ENCODE results near the gene NOLC1.

The NOLC1 gene

DNA sequence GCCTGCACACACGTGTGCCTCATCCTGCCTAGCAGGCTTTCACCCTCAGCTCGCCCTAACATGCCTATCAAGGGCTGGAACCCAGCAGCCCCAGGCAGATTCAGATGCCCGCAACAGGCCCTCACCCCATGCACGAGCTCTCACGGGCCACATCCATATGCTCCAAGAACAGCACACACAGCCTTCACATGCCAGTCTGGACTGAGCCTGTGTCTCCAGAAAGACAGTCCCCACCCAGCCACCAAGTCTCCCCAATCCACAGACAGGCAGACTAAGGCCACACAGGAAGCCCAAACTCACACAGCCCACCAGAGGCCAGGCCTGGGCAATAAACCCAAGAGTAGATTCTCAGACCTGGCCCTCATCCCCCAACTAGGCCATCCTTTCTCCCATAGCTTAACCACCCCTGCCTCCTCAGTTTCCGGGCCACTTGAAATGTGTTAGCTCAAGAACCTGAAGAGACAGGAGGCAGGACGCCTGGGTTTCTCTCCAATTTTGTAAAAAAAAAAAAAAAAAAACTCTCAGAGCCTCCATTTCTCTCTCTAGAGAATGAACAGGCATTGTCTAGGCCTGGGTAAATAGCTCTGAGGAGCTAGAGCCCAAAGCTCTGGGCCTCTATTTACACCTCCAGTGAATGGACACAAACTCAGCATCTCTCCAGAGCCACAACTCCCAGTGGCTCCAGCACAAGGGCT, 38.8 kb upstream of the NOLC1 start:
- peak overlapping the region; percentile 76 for H3K4me3 ChIP-seq (ENCODE audit: low read depth, low read length)
- TF ChIP-seq, protein P1, sequence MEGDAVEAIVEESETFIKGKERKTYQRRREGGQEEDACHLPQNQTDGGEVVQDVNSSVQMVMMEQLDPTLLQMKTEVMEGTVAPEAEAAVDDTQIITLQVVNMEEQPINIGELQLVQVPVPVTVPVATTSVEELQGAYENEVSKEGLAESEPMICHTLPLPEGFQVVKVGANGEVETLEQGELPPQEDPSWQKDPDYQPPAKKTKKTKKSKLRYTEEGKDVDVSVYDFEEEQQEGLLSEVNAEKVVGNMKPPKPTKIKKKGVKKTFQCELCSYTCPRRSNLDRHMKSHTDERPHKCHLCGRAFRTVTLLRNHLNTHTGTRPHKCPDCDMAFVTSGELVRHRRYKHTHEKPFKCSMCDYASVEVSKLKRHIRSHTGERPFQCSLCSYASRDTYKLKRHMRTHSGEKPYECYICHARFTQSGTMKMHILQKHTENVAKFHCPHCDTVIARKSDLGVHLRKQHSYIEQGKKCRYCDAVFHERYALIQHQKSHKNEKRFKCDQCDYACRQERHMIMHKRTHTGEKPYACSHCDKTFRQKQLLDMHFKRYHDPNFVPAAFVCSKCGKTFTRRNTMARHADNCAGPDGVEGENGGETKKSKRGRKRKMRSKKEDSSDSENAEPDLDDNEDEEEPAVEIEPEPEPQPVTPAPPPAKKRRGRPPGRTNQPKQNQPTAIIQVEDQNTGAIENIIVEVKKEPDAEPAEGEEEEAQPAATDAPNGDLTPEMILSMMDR (conservative IDR thresholded peaks at IDR 0.05; ENCODE audit: low read depth, low read length), result no peak
- no peak for DNase-seq (ENCODE audit: low read depth)

DNA sequence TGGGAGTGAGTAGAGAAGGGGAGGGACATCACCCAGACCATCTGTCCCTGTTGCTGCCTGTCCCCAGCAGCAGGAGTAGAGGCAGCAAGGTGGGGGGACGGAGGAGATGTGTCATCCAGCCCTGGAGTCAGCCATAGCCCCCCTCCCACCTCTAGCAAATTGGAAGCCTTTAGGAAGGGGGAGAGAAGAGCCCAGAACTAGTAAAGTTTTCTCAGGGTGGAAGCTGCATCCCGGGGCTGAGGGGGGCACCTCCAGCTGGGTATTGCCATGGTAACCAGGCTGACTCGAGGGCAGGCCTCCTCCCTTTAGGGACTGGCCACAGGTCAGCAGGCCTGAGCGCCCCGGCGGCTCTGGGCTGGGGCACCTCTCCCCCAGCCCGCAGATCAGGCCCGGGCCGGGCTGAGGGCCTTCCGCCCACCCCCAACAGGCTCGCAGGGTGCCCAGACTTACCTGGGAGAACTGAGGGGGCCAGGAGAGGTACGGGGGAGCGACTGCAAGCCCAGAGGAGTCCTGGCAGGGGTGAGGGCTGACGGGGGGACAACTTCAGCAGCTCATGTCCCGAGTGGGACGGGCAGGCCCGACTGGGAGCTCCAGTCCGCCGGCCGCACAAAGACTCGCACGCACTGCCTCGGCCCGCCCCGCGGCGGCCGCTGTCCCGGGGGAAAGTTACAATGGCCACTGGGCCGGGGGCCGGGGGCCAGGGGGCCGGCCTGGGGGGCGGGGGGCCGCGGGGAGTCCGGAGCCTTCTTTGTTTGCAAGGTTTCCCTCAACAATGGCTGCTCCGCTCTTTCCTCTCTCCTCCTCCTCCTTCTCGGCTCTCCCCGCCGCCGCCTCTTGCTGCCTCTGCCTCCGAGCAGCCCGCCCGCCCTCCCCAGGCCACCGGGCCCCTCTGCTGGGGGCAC, 38.0 kb upstream of the NOLC1 start:
- TF ChIP-seq, protein P1 (conservative IDR thresholded peaks at IDR 0.05; ENCODE audit: low read depth, low read length), result no peak
- H3K4me3 ChIP-seq (ENCODE audit: low read depth, low read length), result peak overlapping the region; percentile 76

DNA sequence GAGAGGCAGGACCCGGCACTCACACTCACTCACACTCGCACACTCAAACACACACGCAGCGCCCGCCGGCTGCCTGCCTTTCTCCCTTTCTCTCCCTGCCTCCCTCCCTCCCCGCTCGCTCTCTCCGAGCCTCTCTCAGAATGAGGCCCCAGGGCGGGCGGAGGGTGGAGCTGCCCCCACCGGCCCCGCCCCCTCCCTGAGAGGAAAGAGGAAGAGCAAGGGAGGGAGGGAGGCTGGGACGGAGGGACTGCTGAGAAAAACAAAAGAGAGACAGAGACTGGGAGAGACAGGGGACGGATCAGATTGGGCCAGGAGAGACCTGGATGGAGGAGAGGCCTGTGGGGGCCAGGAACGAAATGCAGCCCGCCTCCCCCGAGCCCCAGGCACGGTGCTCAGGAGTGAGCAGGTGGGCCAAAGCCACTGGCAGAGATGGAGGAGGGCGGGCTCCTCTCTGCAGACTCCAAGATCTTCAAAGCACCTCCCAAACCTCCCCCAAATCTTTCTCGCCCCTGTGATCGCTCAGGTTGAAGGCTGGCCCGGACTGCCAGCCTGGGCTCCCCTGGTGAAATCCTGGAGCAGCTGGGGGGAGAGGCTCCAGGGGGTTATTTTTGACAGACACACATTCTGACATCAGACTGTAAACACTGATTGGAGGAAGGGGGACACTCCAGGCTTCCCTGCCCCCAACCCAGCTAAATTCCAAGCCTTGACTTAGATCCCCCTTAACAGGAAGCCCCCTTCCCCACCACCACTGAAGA, 37.1 kb upstream of the NOLC1 start:
- DNase-seq (ENCODE audit: low read depth), result peak; percentile 80
- TF ChIP-seq, protein P1 (conservative IDR thresholded peaks at IDR 0.05; ENCODE audit: low read depth, low read length), result no peak
- peak overlapping the region; percentile 76 for H3K4me3 ChIP-seq (ENCODE audit: low read depth, low read length)

More for the DNA sequence above, 38.0 kb upstream of the NOLC1 start:
- no peak for DNase-seq (ENCODE audit: low read depth)

DNA sequence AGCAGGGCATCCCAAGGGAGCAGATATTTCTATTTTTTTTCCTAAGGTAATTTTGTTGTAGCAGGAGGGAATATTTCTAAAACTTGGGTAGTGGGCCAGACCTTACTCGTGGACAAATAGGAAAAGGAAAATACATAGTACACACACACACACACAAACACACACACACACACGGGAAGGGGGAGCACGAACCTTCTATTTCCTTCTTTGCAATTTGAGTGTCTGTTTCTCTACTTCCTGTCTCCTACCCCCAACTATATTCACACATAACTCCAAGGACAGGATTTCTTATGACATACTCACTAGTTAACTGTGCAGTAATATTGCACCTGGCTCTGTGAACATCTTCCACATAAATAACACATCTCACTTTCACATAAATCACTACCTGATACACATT, 36.4 kb upstream of the NOLC1 start:
- H3K4me3 ChIP-seq (ENCODE audit: low read depth, low read length), result peak overlapping the region; percentile 7
- TF ChIP-seq, protein P1 (conservative IDR thresholded peaks at IDR 0.05; ENCODE audit: low read depth, low read length), result no peak
- no peak for DNase-seq (ENCODE audit: low read depth)

DNA sequence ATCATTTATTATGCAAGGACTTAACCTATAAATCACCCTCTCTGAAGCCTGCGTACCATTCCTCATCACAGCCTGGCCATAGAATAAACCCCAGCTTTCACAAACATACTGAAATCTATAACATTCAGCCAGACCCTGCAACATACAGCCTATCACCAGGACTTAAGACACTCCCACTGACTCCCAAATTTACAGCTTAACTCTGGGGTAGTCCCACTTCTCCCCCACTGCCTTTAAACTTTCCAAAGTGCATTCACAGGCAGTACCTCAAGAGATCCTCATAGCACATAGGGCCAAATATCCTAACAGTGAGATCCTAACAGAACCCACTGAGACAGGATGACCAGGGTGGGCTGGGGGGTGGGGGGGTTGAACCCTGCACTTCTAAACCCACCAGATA, 35.5 kb upstream of the NOLC1 start:
- DNase-seq (ENCODE audit: low read depth), result no peak
- H3K4me3 ChIP-seq (ENCODE audit: low read depth, low read length), result peak overlapping the region; percentile 96
- TF ChIP-seq, protein P1 (conservative IDR thresholded peaks at IDR 0.05; ENCODE audit: low read depth, low read length), result no peak

DNA sequence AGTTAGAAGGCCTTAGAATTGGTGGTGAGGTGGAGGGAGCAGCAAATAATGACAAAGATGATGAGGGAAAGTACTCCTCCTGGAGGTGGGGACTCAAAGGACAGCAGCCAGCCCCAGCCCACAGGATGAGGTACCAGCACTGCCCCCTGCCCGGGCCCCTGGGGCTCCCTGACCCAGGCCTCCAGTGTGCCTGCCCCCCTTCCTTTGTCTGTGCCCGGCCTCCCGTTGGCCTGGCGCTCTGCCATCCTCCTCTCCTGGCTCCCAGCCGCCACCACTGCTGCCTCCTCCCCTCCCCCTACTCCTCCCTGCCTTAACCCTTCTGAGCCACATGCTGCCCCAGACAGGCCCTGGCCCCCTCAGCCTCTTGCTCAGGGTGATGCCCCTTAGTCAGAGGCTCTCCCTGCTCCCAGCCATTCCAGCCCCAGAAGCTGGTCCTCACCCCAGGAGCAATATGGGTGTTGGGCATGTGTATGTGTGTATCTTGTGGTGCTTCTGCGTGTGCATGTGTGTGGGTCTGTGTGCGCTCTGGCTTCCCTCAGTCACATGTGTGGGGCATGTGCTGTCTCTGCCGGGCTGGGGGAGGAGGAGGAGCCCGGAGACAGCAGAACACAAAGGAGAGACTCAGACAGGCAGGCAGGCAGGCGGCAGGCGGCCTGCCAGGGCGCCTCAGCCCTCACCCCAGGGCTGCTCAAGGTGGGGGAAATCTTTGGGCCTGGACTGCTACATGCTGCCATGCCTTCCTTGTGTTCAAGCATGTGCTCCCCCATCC, 34.6 kb upstream of the NOLC1 start:
- DNase-seq (ENCODE audit: low read depth), result peak; percentile 81
- H3K4me3 ChIP-seq (ENCODE audit: low read depth, low read length), result peak overlapping the region; percentile 96
- TF ChIP-seq, protein P1 (conservative IDR thresholded peaks at IDR 0.05; ENCODE audit: low read depth, low read length), result peak; percentile 37

All from choroid plexus epithelial cell (primary cell).